Measurements from ENCODE around the gene ATAT1. TPM values are rescaled to one million over a fixed set of nuclear protein-coding genes. Genes with fewer than 3 reads are reported as not detected.
"Not testable (repeated sequence)": the region's sequence is repeated elsewhere in the genome, so short reads cannot be mapped to it uniquely, and the experiment has no call there.

The ATAT1 gene
- total RNA-seq, 1 donor = 5.6 TPM

GRCh38 chr6:30592287-30592686, 34.4 kb upstream of the ATAT1 start:
- no peak for DNase-seq (ENCODE audit: low read depth)
- no peak overlapping the region for H3K4me3 ChIP-seq (ENCODE audit: low read depth, low read length)
- no peak for TF ChIP-seq CTCF (IDR thresholded peaks at IDR 0.05; ENCODE audit: insufficient read depth, low read length)

GRCh38 chr6:30597315-30598144, 29.1 kb upstream of the ATAT1 start:
- peak; percentile 79 for TF ChIP-seq CTCF (IDR thresholded peaks at IDR 0.05; ENCODE audit: insufficient read depth, low read length)
- not testable (repeated sequence) for H3K4me3 ChIP-seq (ENCODE audit: low read depth, low read length)
- DNase-seq (ENCODE audit: low read depth) = peak; percentile 81

GRCh38 chr6:30598912-30599624, 27.6 kb upstream of the ATAT1 start:
- no peak overlapping the region for H3K4me3 ChIP-seq (ENCODE audit: low read depth, low read length)
- no peak for TF ChIP-seq CTCF (IDR thresholded peaks at IDR 0.05; ENCODE audit: insufficient read depth, low read length)
- no peak for DNase-seq (ENCODE audit: low read depth)

- H3K4me3 ChIP-seq (ENCODE audit: low read depth, low read length) = no peak overlapping the region
- no peak for TF ChIP-seq CTCF (IDR thresholded peaks at IDR 0.05; ENCODE audit: insufficient read depth, low read length)
- DNase-seq (ENCODE audit: low read depth) = no peak
Observed at GRCh38 chr6:30599625-30600324, 26.9 kb upstream of the ATAT1 start.

GRCh38 chr6:30600451-30600961, 26.2 kb upstream of the ATAT1 start:
- H3K4me3 ChIP-seq (ENCODE audit: low read depth, low read length) = no peak overlapping the region
- TF ChIP-seq CTCF (IDR thresholded peaks at IDR 0.05; ENCODE audit: insufficient read depth, low read length) = no peak
- DNase-seq (ENCODE audit: low read depth) = no peak

- no peak overlapping the region for H3K4me3 ChIP-seq (ENCODE audit: low read depth, low read length)
- DNase-seq (ENCODE audit: low read depth) = no peak
- TF ChIP-seq CTCF (IDR thresholded peaks at IDR 0.05; ENCODE audit: insufficient read depth, low read length) = no peak
Observed at GRCh38 chr6:30601436-30601814, 25.2 kb upstream of the ATAT1 start.

All from fibroblast of the aortic adventitia (primary cell).